ENCODE data around the gene GCN1. TPM values are rescaled to one million over a fixed set of nuclear protein-coding genes. Genes with fewer than 3 reads are reported as not detected.
A peak's percentile ranks its signal among the peaks of the same experiment; 100 is the strongest.

GCN1 gene
- total RNA-seq, 2 experiments from 2014 or later: 143 to 146 TPM

DNA sequence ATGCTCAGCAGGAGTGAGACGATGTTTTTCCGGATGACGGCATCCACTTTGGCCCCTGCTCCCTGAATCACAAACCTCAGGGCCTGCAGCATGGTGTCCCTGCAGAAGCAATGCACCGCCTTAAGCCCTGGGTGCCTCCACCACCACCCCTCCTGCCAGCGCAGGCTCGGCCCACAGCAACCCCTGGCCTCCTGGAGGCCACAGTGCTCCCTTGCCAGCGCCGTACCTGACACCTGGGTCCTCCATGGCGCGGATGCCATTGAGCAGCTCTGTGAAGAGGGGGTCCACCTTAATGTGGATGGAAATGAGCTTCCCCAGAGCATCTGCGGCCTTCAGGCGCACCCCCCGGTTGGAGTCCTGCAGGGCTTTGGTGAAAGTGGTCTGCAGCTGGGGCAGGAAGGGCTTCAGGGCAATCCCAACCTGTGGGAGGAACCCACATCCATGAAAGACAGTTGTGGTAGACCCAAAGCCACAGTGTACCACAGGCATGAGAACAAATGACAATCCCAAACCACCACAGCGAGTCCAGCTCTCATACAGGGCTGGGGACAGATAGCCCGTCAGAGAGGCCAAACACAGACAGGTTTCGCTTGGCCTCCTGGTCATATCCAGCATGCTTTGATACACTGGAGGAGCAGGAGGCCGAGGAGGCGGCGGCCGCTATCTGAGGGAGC is 60.1 kb downstream of the GCN1 start:
- no peak overlapping the region for H3K27ac Mint-ChIP-seq
- H3K9me3 Mint-ChIP-seq: no peaks in the 10 kb centered on the region
- peaks cover 1% of the 10 kb centered on the region for H3K4me1 Mint-ChIP-seq
- H3K4me3 Mint-ChIP-seq: no peak overlapping the region
- DNase-seq: no peak
- peaks cover 27% of the 10 kb centered on the region for H3K36me3 Mint-ChIP-seq
- no peaks in the 10 kb centered on the region for H3K27me3 Mint-ChIP-seq

- DNase-seq: no peak
- no peaks in the 10 kb centered on the region for H3K9me3 Mint-ChIP-seq
- no peaks in the 10 kb centered on the region for H3K27me3 Mint-ChIP-seq
- H3K36me3 Mint-ChIP-seq: peaks cover 27% of the 10 kb centered on the region
- peak overlapping the region; percentile 45 for H3K27ac Mint-ChIP-seq
- H3K4me3 Mint-ChIP-seq: no peak overlapping the region
- H3K4me1 Mint-ChIP-seq: peaks cover 3% of the 10 kb centered on the region
Observed at GRCh38 chr12:120132863-120133385, 61.6 kb downstream of the GCN1 start.

GRCh38 chr12:120132054-120132836 is 62.3 kb downstream of the GCN1 start:
- no peak overlapping the region for H3K4me3 Mint-ChIP-seq
- H3K27ac Mint-ChIP-seq: peak overlapping the region; percentile 45
- peaks cover 33% of the 10 kb centered on the region for H3K36me3 Mint-ChIP-seq

GRCh38 chr12:120131116-120131515 is 63.4 kb downstream of the GCN1 start:
- Mint-ChIP-seq H3K9me3 (no peaks in the 10 kb centered on the region), H3K4me3 (no peak overlapping the region), H3K27ac (no peak overlapping the region), H3K4me1 (peaks cover 21% of the 10 kb centered on the region), H3K27me3 (no peaks in the 10 kb centered on the region), H3K36me3 (peaks cover 43% of the 10 kb centered on the region)
- DNase-seq: no peak

More at GRCh38 chr12:120132054-120132836, 62.3 kb downstream of the GCN1 start:
- Mint-ChIP-seq H3K27me3 (no peaks in the 10 kb centered on the region), H3K9me3 (no peaks in the 10 kb centered on the region), H3K4me1 (peaks cover 10% of the 10 kb centered on the region)
- no peak for DNase-seq

DNA sequence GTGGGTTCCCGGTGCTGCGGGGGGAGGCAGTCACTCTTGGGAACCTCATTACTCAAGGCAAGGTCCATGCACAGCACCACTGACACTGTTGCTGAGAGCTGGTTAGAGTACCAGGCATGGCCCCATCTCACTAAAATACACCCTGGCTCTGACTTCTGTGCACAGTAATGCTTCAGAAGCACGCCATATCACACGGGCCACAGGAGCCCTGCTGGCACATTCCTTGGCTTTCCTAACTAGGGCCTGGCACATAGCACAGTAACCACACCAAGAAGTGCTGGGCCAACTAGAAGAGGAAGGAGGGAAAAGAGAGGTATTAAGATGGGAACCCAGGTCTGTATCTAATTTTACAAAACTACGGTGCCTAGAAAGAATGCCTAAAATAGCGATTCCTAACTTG is 64.5 kb downstream of the GCN1 start:
- Mint-ChIP-seq H3K27me3 (no peaks in the 10 kb centered on the region), H3K4me1 (peaks cover 24% of the 10 kb centered on the region), H3K27ac (no peak overlapping the region), H3K9me3 (no peaks in the 10 kb centered on the region), H3K4me3 (no peak overlapping the region), H3K36me3 (peaks cover 43% of the 10 kb centered on the region)
- DNase-seq: no peak

DNA sequence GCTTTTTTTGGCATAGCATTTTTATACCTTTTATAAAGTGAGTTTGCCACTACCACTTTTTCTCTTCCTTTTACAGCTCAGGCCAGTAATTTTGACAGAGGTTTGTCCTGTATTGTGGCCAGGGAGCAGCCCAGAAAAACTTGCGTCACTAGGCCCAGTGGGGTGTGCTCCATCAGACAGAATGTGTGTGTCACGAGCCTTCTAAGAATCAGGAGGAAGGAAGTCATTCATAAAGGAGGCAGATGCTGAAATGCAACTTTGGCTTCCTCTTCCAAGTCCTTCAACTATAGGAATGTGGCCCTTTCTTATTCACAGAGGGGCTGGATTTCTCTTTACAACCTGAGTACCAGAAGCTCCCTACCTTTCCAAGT is 67.9 kb downstream of the GCN1 start:
- peaks cover 42% of the 10 kb centered on the region for H3K4me1 Mint-ChIP-seq
- no peak for DNase-seq
- no peak overlapping the region for H3K4me3 Mint-ChIP-seq
- peaks cover 29% of the 10 kb centered on the region for H3K36me3 Mint-ChIP-seq
- peak overlapping the region; percentile 90 for H3K27ac Mint-ChIP-seq
- H3K27me3 Mint-ChIP-seq: no peaks in the 10 kb centered on the region
- H3K9me3 Mint-ChIP-seq: no peaks in the 10 kb centered on the region

GRCh38 chr12:120125792-120126634 is 68.5 kb downstream of the GCN1 start:
- H3K27ac Mint-ChIP-seq: peak overlapping the region; percentile 90
- peaks cover 48% of the 10 kb centered on the region for H3K4me1 Mint-ChIP-seq
- H3K9me3 Mint-ChIP-seq: no peaks in the 10 kb centered on the region
- H3K36me3 Mint-ChIP-seq: peaks cover 26% of the 10 kb centered on the region
- H3K27me3 Mint-ChIP-seq: no peaks in the 10 kb centered on the region
- DNase-seq: no peak
- no peak overlapping the region for H3K4me3 Mint-ChIP-seq

DNA sequence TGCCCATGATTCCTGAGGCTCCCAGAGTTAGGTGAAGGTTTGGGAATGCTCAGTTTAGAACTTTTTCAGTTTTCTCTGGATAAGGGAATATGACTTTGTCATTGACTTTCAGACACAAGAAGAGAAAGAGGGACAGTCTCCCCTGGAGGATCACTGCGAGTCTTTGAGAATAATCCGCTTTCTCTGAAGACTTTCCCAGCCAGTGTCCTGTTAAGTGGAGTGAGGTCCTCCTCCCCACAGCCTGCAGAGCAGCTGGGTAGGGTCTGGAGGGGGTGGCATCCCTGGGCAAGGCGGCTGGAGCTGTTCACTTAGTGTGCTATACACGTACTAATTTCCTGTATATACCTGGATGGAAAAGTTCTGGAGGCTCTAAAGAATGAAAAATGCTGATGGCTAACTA is 69.5 kb downstream of the GCN1 start:
- Mint-ChIP-seq H3K4me3 (no peak overlapping the region), H3K9me3 (no peaks in the 10 kb centered on the region)

DNA sequence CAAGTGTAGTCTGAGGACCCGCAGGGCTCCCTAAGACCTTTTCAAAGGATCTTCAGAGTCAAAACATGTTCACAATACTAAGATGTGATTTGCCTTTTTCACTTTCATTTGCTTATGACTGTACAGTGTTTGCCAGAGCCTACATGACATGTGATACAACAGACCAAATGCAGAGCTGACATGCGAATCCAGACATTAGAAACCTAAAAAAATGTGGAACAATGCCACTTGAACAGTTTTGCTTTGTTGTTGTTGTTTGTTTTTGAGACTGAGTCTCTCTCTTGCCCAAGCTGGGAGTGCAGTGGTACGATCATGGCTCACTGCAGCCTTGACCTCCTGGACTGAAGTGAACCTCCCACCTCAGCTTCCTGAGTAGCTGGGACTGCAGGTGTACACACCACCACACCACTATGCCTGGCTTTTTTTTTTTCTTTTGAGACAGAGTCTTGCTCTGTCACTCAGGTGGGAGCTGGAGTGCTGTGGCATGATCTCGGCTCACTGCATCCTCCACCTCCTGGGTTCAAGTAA is 72.7 kb downstream of the GCN1 start:
- peaks cover 64% of the 10 kb centered on the region for H3K4me1 Mint-ChIP-seq
- DNase-seq: no peak
- H3K27ac Mint-ChIP-seq: peak overlapping the region; percentile 28
- no peaks in the 10 kb centered on the region for H3K27me3 Mint-ChIP-seq
- H3K36me3 Mint-ChIP-seq: peaks cover 23% of the 10 kb centered on the region
- H3K4me3 Mint-ChIP-seq: no peak overlapping the region
- no peaks in the 10 kb centered on the region for H3K9me3 Mint-ChIP-seq

More for the DNA sequence above, 69.5 kb downstream of the GCN1 start:
- Mint-ChIP-seq H3K27ac (no peak overlapping the region), H3K36me3 (peaks cover 26% of the 10 kb centered on the region), H3K27me3 (no peaks in the 10 kb centered on the region), H3K4me1 (peaks cover 56% of the 10 kb centered on the region)
- DNase-seq: no peak

DNA sequence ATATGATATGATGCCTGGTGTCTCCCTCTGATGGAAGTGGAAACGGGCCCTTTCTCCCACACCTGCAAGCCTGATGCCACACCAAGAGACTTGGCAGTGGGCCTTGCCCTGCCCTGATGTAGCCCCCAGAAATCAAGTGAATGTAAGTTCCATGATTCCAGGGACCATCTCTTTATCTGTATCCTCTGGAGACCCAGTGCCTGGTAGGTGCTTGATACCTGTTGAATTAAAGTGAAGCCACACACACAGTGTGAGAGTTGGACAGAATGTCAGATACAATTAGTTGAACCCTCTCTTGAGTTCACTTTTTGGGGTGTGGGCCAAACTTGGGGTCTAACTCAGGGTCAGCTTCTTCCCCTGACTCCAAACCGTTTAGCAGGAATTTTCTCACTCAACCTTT is 73.2 kb downstream of the GCN1 start:
- H3K27me3 Mint-ChIP-seq: no peaks in the 10 kb centered on the region
- no peak overlapping the region for H3K4me3 Mint-ChIP-seq
- H3K36me3 Mint-ChIP-seq: peaks cover 19% of the 10 kb centered on the region
- no peak for DNase-seq
- no peaks in the 10 kb centered on the region for H3K9me3 Mint-ChIP-seq
- H3K4me1 Mint-ChIP-seq: peaks cover 59% of the 10 kb centered on the region
- H3K27ac Mint-ChIP-seq: peak overlapping the region; percentile 28

- Mint-ChIP-seq H3K9me3 (no peaks in the 10 kb centered on the region), H3K36me3 (peaks cover 26% of the 10 kb centered on the region), H3K4me3 (peak overlapping the region; percentile 15), H3K4me1 (peaks cover 67% of the 10 kb centered on the region), H3K27ac (peak overlapping the region; percentile 65), H3K27me3 (no peaks in the 10 kb centered on the region)
- DNase-seq: peak; percentile 38
Observed at GRCh38 chr12:120119271-120119973, 75.1 kb downstream of the GCN1 start.

GRCh38 chr12:120118321-120119061 is 76.0 kb downstream of the GCN1 start:
- Mint-ChIP-seq H3K27ac (peak overlapping the region; percentile 86), H3K4me3 (peak overlapping the region; percentile 93), H3K27me3 (no peaks in the 10 kb centered on the region), H3K4me1 (peaks cover 62% of the 10 kb centered on the region), H3K36me3 (peaks cover 29% of the 10 kb centered on the region), H3K9me3 (no peaks in the 10 kb centered on the region)
- DNase-seq: no peak

- H3K36me3 Mint-ChIP-seq: peaks cover 34% of the 10 kb centered on the region
- H3K4me3 Mint-ChIP-seq: peak overlapping the region; percentile 93
- no peaks in the 10 kb centered on the region for H3K27me3 Mint-ChIP-seq
- H3K27ac Mint-ChIP-seq: peak overlapping the region; percentile 86
- H3K9me3 Mint-ChIP-seq: no peaks in the 10 kb centered on the region
- peaks cover 64% of the 10 kb centered on the region for H3K4me1 Mint-ChIP-seq
- no peak for DNase-seq
Observed at GRCh38 chr12:120117961-120118320, 76.6 kb downstream of the GCN1 start.
